ENCODE results near the gene GBP2.

- TF ChIP-seq POLR2AphosphoS5 (IDR thresholded peaks at IDR 0.05; ENCODE audit: low read depth, low read length) (no peak), POLR2A (IDR thresholded peaks at IDR 0.05; ENCODE audit: low read depth, low read length) (no peak), TAF1 (IDR thresholded peaks at IDR 0.05; ENCODE audit: borderline replicate concordance, low read depth, low read length) (no peak)
Observed at GRCh38 chr1:89100412-89100811, 25.5 kb downstream of the GBP2 start.

All from GM12892 (cell line).